Colonic mucosa (tissue), 4 donors: Measurements from ENCODE around the gene CIAO3. TPM values are rescaled to one million over a fixed set of nuclear protein-coding genes. Genes with fewer than 3 reads are reported as not detected.

Experiments used
- DNase-seq: peaks from one replicate; pipeline ENCODE4 v3.0.0-alpha.2; 2020
- H3K27ac ChIP-seq: fragments of 200-600 bp; one replicate; pipeline ENCODE4 v1.8.0; 2021
- H3K27me3 ChIP-seq: fragments of 200-600 bp; one replicate; pipeline ENCODE4 v1.8.0; 2021
- H3K36me3 ChIP-seq: fragments of 200-600 bp; one replicate; pipeline ENCODE4 v1.8.0; 2021
- H3K4me1 ChIP-seq: fragments of 200-600 bp; one replicate; pipeline ENCODE4 v1.8.0; 2021; ENCODE audit warnings: mild to moderate bottlenecking
- H3K4me3 ChIP-seq: fragments of 200-600 bp; one replicate; pipeline ENCODE4 v1.8.0; 2021
- H3K9ac ChIP-seq, 2 donors: one replicate each; pipeline ENCODE4 v1.7.0; 2013; ENCODE audit warnings: control low read depth in 2 of 2, low read depth in 2 of 2, low read length in 2 of 2
- H3K9me3 ChIP-seq: fragments of 200-600 bp; one replicate; pipeline ENCODE4 v1.8.0; 2021
- CTCF ChIP-seq: fragments of 200-600 bp; IDR thresholded peaks from one replicate; pipeline ENCODE4 v1.8.0; 2022; ENCODE audit warnings: antibody characterized with exemption, mild to moderate bottlenecking
- intact Hi-C: fragments of 100-400 bp; cut with DNase I; formaldehyde crosslinking; loops from one replicate; pipeline ENCODE4 v1.14.1; 2022
- total RNA-seq, 2 donors: library from RNA; stranded (reverse); fragmentation: NEBNext Ultra II Directional in 1 of 2; extraction: Animal tissue kit (Norgen Biotek cat#: 25700) in 1 of 2; gene quantifications; one replicate each; pipeline ENCODE4 v1.2.1, GENCODE V29; 2021
- donor health status: healthy.
- donor health status: DM: no; HTN: no; CAD: no.
- donor health status: DM: no; HTN: no; CAD: no.

Gene CIAO3
- total RNA-seq, 2 donors from 2014 or later, result 29.2 to 62.1 TPM

GRCh38 chr16:689175-689897 is 51.5 kb downstream of the CIAO3 start:
- no peak for DNase-seq
- peaks cover 17% of the 10 kb centered on the region for H3K27me3 ChIP-seq
- TF ChIP-seq CTCF, result no peak
- peak overlapping the region; percentile 75 for H3K4me3 ChIP-seq
- intact Hi-C loops, result no loop called here
- no peak overlapping the region for H3K27ac ChIP-seq
- no peaks in the 10 kb centered on the region for H3K36me3 ChIP-seq
- peaks cover 20% of the 10 kb centered on the region for H3K4me1 ChIP-seq
- H3K9me3 ChIP-seq, result no peaks in the 10 kb centered on the region
- peak overlapping the region; percentile 79 to 89 for H3K9ac ChIP-seq

GRCh38 chr16:687499-687898 is 53.3 kb downstream of the CIAO3 start:
- TF ChIP-seq CTCF, result no peak
- Histone ChIP-seq H3K4me3 (no peak overlapping the region), H3K4me1 (peaks cover 26% of the 10 kb centered on the region), H3K27ac (no peak overlapping the region), H3K9ac (no peak overlapping the region), H3K9me3 (no peaks in the 10 kb centered on the region), H3K36me3 (peaks cover 4% of the 10 kb centered on the region), H3K27me3 (peaks cover 3% of the 10 kb centered on the region)
- no peak for DNase-seq
- intact Hi-C loops, result no loop called here

GRCh38 chr16:686459-687260 is 54.1 kb downstream of the CIAO3 start:
- Histone ChIP-seq H3K4me3 (no peak overlapping the region), H3K9me3 (no peaks in the 10 kb centered on the region), H3K4me1 (peaks cover 34% of the 10 kb centered on the region), H3K27me3 (no peaks in the 10 kb centered on the region), H3K36me3 (peaks cover 6% of the 10 kb centered on the region), H3K9ac (no peak overlapping the region), H3K27ac (no peak overlapping the region)
- no peak for TF ChIP-seq CTCF
- intact Hi-C loops, result no loop called here
- DNase-seq, result no peak

GRCh38 chr16:685967-686366 is 54.8 kb downstream of the CIAO3 start:
- peaks cover 6% of the 10 kb centered on the region for H3K36me3 ChIP-seq
- peak; percentile 70 for DNase-seq
- H3K4me1 ChIP-seq, result peaks cover 41% of the 10 kb centered on the region
- H3K27me3 ChIP-seq, result no peaks in the 10 kb centered on the region
- H3K4me3 ChIP-seq, result no peak overlapping the region
- no peaks in the 10 kb centered on the region for H3K9me3 ChIP-seq
- TF ChIP-seq CTCF, result peak; percentile 44
- H3K27ac ChIP-seq, result no peak overlapping the region
- intact Hi-C loops, result no loop called here
- H3K9ac ChIP-seq, result no peak overlapping the region

- Histone ChIP-seq H3K9ac (no peak overlapping the region), H3K27me3 (no peaks in the 10 kb centered on the region), H3K4me3 (peak overlapping the region; percentile 63), H3K36me3 (peaks cover 6% of the 10 kb centered on the region), H3K9me3 (no peaks in the 10 kb centered on the region), H3K4me1 (peaks cover 43% of the 10 kb centered on the region), H3K27ac (no peak overlapping the region)
- no peak for DNase-seq
- intact Hi-C loops, result no loop called here
- TF ChIP-seq CTCF, result no peak
These were observed 55.7 kb downstream of the CIAO3 start for GRCh38 chr16:684961-685696.
